Gastroesophageal sphincter (tissue), 3 donors: Measurements from ENCODE around the gene PDE4B.

ENCODE experiments used
- EP300 ChIP-seq: sonication (generic); formaldehyde crosslinking; IDR thresholded peaks from one replicate; pipeline ENCODE4 v1.6.1; 2017; ENCODE audit warnings: antibody characterized with exemption, mild to moderate bottlenecking
- POLR2A ChIP-seq, 2 donors: fragments of 450-650 bp; IDR thresholded peaks; one replicate each; pipeline ENCODE4 v1.6.1; 2017; ENCODE audit warnings: antibody characterized with exemption in 2 of 2, mild to moderate bottlenecking in 2 of 2, moderate library complexity in 1 of 2
- POLR2AphosphoS5 ChIP-seq: sonication (generic); formaldehyde crosslinking; IDR thresholded peaks from one replicate; pipeline ENCODE4 v1.6.1; 2017; ENCODE audit warnings: antibody characterized with exemption
- TF ChIP-seq, protein P1 (sequence below), 4 experiments: fragments of 200-600 bp in 2 of 4; fragments of 450-650 bp in 2 of 4; sonication (generic) in 1 of 4; IDR thresholded peaks; one replicate each; pipeline ENCODE4 v1.5.1; 2017 to 2019; ENCODE audit warnings: antibody characterized with exemption in 4 of 4, mild to moderate bottlenecking in 2 of 4, moderate library complexity in 2 of 4

DNA sequence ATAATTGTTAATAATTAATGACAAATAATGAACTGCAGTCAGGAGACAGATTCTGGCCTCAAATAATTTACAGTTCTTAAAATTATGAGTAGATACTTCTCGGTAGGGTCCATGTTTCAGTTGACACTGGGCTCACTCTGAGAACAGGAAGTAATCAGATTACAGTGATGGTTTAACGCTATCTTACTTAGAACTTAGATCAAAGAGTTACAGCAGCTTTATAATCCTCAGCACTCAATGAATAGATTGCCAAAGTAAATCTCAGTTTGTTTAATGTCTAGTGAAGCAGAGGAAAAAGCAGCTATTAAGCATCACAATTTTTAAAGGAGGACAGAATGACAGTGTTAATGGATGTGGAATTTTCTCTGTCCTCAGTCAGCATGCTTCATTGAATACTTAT, 79.6 kb downstream of the PDE4B start:
- TF ChIP-seq, protein P1, sequence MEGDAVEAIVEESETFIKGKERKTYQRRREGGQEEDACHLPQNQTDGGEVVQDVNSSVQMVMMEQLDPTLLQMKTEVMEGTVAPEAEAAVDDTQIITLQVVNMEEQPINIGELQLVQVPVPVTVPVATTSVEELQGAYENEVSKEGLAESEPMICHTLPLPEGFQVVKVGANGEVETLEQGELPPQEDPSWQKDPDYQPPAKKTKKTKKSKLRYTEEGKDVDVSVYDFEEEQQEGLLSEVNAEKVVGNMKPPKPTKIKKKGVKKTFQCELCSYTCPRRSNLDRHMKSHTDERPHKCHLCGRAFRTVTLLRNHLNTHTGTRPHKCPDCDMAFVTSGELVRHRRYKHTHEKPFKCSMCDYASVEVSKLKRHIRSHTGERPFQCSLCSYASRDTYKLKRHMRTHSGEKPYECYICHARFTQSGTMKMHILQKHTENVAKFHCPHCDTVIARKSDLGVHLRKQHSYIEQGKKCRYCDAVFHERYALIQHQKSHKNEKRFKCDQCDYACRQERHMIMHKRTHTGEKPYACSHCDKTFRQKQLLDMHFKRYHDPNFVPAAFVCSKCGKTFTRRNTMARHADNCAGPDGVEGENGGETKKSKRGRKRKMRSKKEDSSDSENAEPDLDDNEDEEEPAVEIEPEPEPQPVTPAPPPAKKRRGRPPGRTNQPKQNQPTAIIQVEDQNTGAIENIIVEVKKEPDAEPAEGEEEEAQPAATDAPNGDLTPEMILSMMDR (IDR thresholded peaks at IDR 0.05) = no peak
- no peak for TF ChIP-seq EP300
- no peak for TF ChIP-seq POLR2AphosphoS5
- TF ChIP-seq POLR2A (IDR thresholded peaks at IDR 0.05) = no peak
